Ishikawa (cell line): ENCODE measurements around the gene ACSBG1.

Source experiments
- CEBPB ChIP-seq: IDR thresholded peaks from 2 replicates; pipeline ENCODE4 v1.6.1; 2012
- CREB1 ChIP-seq: IDR thresholded peaks from 2 replicates; pipeline ENCODE4 v1.6.1; 2012; ENCODE audit warnings: low read depth
- EP300 ChIP-seq: IDR thresholded peaks from 2 replicates; pipeline ENCODE4 v1.6.1; 2012; ENCODE audit warnings: borderline replicate concordance
- NFIC ChIP-seq: IDR thresholded peaks from 2 replicates; pipeline ENCODE4 v1.6.1; 2012
- RAD21 ChIP-seq: IDR thresholded peaks from 2 replicates; pipeline ENCODE4 v1.6.1; 2012; ENCODE audit warnings: low read depth
- TAF1 ChIP-seq: IDR thresholded peaks from 2 replicates; pipeline ENCODE4 v1.6.1; 2012; ENCODE audit warnings: low read depth, mild to moderate bottlenecking
- TEAD4 ChIP-seq: IDR thresholded peaks from 2 replicates; pipeline ENCODE4 v1.6.1; 2012
- YY1 ChIP-seq: IDR thresholded peaks from 2 replicates; pipeline ENCODE4 v1.6.1; 2012; ENCODE audit warnings: low read depth
- TF ChIP-seq, protein P1 (sequence below): IDR thresholded peaks from 2 replicates; pipeline ENCODE4 v1.6.1; 2012; ENCODE audit warnings: low read depth, mild to moderate bottlenecking
- TF ChIP-seq, protein P2 (sequence below): IDR thresholded peaks from 2 replicates; pipeline ENCODE4 v1.6.1; 2012

DNA sequence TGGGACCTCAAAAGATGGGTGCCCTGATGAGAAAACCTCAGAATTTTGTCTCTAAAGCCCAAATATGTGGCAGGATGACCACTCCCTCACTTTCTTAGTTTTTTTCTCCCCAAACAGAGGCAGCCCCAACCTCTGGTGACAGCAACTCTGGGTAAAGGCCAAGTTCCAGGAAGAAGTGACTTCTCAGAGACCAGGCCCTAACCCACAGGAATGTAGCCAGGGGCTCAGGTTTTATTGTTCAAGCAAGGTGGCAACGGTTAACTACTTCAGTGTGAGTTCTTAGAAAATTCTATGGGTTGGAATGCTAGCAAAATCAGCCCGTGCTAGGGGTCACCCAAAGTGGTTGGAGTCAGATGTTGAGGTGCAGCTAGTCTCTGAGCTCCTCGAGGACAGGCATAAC lies 24.9 kb upstream of the ACSBG1 start:
- TF ChIP-seq, protein P1, sequence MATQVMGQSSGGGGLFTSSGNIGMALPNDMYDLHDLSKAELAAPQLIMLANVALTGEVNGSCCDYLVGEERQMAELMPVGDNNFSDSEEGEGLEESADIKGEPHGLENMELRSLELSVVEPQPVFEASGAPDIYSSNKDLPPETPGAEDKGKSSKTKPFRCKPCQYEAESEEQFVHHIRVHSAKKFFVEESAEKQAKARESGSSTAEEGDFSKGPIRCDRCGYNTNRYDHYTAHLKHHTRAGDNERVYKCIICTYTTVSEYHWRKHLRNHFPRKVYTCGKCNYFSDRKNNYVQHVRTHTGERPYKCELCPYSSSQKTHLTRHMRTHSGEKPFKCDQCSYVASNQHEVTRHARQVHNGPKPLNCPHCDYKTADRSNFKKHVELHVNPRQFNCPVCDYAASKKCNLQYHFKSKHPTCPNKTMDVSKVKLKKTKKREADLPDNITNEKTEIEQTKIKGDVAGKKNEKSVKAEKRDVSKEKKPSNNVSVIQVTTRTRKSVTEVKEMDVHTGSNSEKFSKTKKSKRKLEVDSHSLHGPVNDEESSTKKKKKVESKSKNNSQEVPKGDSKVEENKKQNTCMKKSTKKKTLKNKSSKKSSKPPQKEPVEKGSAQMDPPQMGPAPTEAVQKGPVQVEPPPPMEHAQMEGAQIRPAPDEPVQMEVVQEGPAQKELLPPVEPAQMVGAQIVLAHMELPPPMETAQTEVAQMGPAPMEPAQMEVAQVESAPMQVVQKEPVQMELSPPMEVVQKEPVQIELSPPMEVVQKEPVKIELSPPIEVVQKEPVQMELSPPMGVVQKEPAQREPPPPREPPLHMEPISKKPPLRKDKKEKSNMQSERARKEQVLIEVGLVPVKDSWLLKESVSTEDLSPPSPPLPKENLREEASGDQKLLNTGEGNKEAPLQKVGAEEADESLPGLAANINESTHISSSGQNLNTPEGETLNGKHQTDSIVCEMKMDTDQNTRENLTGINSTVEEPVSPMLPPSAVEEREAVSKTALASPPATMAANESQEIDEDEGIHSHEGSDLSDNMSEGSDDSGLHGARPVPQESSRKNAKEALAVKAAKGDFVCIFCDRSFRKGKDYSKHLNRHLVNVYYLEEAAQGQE = no peak
- TF ChIP-seq NFIC (no peak), TEAD4 (no peak), EP300 (no peak), CEBPB (no peak), RAD21 (no peak), YY1 (no peak), CREB1 (no peak), TAF1 (no peak)
- TF ChIP-seq, protein P2, sequence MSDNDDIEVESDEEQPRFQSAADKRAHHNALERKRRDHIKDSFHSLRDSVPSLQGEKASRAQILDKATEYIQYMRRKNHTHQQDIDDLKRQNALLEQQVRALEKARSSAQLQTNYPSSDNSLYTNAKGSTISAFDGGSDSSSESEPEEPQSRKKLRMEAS = no peak
